HEK293 (cell line): ENCODE data around the gene SELENOS.
A peak's percentile ranks its signal among the peaks of the same experiment; 100 is the strongest.

Source experiments
- CTCF ChIP-seq: fragments of 450-650 bp; formaldehyde crosslinking; IDR thresholded peaks from 2 replicates; pipeline ENCODE4 v1.5.1; 2016; ENCODE audit warnings: missing biosample characterization, missing genetic modification characterization
- KLF1 ChIP-seq: fragments of 450-650 bp; formaldehyde crosslinking; IDR thresholded peaks from 2 replicates; pipeline ENCODE4 v1.5.1; 2016; ENCODE audit warnings: missing biosample characterization, missing genetic modification characterization
- ZNF510 ChIP-seq: fragments of 450-650 bp; formaldehyde crosslinking; IDR thresholded peaks from 2 replicates; pipeline ENCODE4 v1.5.1; 2018; ENCODE audit warnings: mild to moderate bottlenecking, missing genetic modification characterization, missing biosample characterization; ENCODE audit not compliant: insufficient replicate concordance

GRCh38 chr15:101276501-101277037, 716 bp downstream of the SELENOS start:
- TF ChIP-seq ZNF510 (tag by site-specific recombination) (no peak), CTCF (tag by site-specific recombination) (peak; percentile 11; the same call in 1 of the 2 replicates), KLF1 (tag by site-specific recombination) (no peak)
